ENCODE measurements around the gene UTP25.

DNA sequence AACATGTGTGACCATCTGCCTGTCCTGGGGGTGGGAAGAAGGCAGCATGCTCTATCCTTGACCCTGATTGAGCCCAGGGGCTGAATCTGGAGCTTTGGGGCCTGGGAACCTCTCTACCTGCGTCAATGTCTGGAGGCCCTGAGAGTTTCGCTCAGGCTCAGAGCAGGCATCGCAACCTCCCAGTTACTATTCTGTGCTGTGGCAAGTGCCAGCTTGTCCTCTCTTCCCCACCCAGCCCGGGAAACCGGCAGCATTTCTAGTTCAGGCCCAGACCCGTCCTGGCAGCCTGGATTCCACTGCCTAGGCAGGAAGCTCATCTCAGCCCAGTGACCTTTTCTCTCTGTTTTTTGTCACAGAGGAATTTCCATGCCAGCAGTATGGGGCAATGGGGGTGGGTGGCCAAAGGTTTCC lies 11.8 kb upstream of the UTP25 start:
- TF ChIP-seq, protein P1, sequence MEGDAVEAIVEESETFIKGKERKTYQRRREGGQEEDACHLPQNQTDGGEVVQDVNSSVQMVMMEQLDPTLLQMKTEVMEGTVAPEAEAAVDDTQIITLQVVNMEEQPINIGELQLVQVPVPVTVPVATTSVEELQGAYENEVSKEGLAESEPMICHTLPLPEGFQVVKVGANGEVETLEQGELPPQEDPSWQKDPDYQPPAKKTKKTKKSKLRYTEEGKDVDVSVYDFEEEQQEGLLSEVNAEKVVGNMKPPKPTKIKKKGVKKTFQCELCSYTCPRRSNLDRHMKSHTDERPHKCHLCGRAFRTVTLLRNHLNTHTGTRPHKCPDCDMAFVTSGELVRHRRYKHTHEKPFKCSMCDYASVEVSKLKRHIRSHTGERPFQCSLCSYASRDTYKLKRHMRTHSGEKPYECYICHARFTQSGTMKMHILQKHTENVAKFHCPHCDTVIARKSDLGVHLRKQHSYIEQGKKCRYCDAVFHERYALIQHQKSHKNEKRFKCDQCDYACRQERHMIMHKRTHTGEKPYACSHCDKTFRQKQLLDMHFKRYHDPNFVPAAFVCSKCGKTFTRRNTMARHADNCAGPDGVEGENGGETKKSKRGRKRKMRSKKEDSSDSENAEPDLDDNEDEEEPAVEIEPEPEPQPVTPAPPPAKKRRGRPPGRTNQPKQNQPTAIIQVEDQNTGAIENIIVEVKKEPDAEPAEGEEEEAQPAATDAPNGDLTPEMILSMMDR (IDR thresholded peaks at IDR 0.05), result no peak
- no peak for TF ChIP-seq ZFX (IDR thresholded peaks at IDR 0.05; ENCODE audit: borderline replicate concordance)

Measured in 22Rv1 (cell line).